HG03558 (cell line): ENCODE results near the gene ATF6.
A peak's percentile ranks its signal among the peaks of the same experiment; 100 is the strongest.
"Not testable (repeated sequence)": the region's sequence is repeated elsewhere in the genome, so short reads cannot be mapped to it uniquely, and the experiment has no call there.

ENCODE experiments used
- ATAC-seq: cut with Tn5 transposase; IDR thresholded peaks from one replicate; pipeline ENCODE4 v1.9.1; 2021; ENCODE audit warnings: moderate number of reproducible peaks; ENCODE audit not compliant: unreplicated experiment; ENCODE audit errors: extremely low read depth

ATF6 gene

GRCh38 chr1:161778522-161778921, 12.4 kb downstream of the ATF6 start:
- ATAC-seq = no peak

GRCh38 chr1:161779393-161779792, 13.3 kb downstream of the ATF6 start:
- ATAC-seq = no peak

GRCh38 chr1:161781995-161782394, 15.9 kb downstream of the ATF6 start:
- peak; percentile 70 for ATAC-seq

GRCh38 chr1:161782886-161783285, 16.8 kb downstream of the ATF6 start:
- ATAC-seq = no peak

GRCh38 chr1:161784968-161785367, 18.8 kb downstream of the ATF6 start:
- ATAC-seq = no peak

GRCh38 chr1:161787355-161787754, 21.2 kb downstream of the ATF6 start:
- ATAC-seq = no peak

- ATAC-seq = no peak
These were observed 24.6 kb downstream of the ATF6 start for GRCh38 chr1:161790587-161791317.

- ATAC-seq = no peak
These were observed 26.0 kb downstream of the ATF6 start for GRCh38 chr1:161791904-161792655.

- ATAC-seq = peak; percentile 60
These were observed 26.6 kb downstream of the ATF6 start for GRCh38 chr1:161792740-161793139.

GRCh38 chr1:161799792-161800191, 33.7 kb downstream of the ATF6 start:
- ATAC-seq = no peak

GRCh38 chr1:161801955-161802354, 35.8 kb downstream of the ATF6 start:
- no peak for ATAC-seq

GRCh38 chr1:161803181-161803580, 37.1 kb downstream of the ATF6 start:
- ATAC-seq = no peak

GRCh38 chr1:161805399-161806197, 39.5 kb downstream of the ATF6 start:
- ATAC-seq = no peak

- ATAC-seq = not testable (repeated sequence)
These were observed 43.1 kb downstream of the ATF6 start for GRCh38 chr1:161809202-161809601.

- not testable (repeated sequence) for ATAC-seq
These were observed 43.5 kb downstream of the ATF6 start for GRCh38 chr1:161809656-161810055.

GRCh38 chr1:161810780-161811179, 44.7 kb downstream of the ATF6 start:
- no peak for ATAC-seq

- no peak for ATAC-seq
These were observed 50.1 kb downstream of the ATF6 start for GRCh38 chr1:161816201-161816600.

- ATAC-seq = no peak
These were observed 51.1 kb downstream of the ATF6 start for GRCh38 chr1:161817176-161817730.

- no peak for ATAC-seq
These were observed 54.8 kb downstream of the ATF6 start for GRCh38 chr1:161820914-161821313.

GRCh38 chr1:161824618-161825017, 58.5 kb downstream of the ATF6 start:
- no peak for ATAC-seq

GRCh38 chr1:161825831-161826230, 59.7 kb downstream of the ATF6 start:
- no peak for ATAC-seq
